Ascending aorta (tissue), 2 donors: ENCODE measurements around the gene C5orf46. TPM values are rescaled to one million over a fixed set of nuclear protein-coding genes. Genes with fewer than 3 reads are reported as not detected.

Source experiments
- DNase-seq, 2 donors: peaks; one replicate each; pipeline ENCODE4 v3.0.0-alpha.2; 2019; ENCODE audit warnings: low spot score in 2 of 2
- H3K27ac ChIP-seq, 2 donors: fragments of 200-600 bp; sonication (generic); one replicate each; pipeline ENCODE4 v1.5.1; 2016 to 2017; ENCODE audit warnings: mild to moderate bottlenecking in 1 of 2
- H3K27me3 ChIP-seq: fragments of 200-600 bp; sonication (generic); one replicate; pipeline ENCODE4 v1.5.1; 2017
- H3K36me3 ChIP-seq, 2 donors: fragments of 200-600 bp; sonication (generic); one replicate each; pipeline ENCODE4 v1.5.1; 2016
- H3K4me1 ChIP-seq, 2 donors: fragments of 200-600 bp; sonication (generic); one replicate each; pipeline ENCODE4 v1.5.1; 2016 to 2017; ENCODE audit warnings: mild to moderate bottlenecking in 1 of 2
- H3K4me3 ChIP-seq, 2 donors: fragments of 200-600 bp; sonication (generic); one replicate each; pipeline ENCODE4 v1.5.1; 2016 to 2017; ENCODE audit warnings: mild to moderate bottlenecking in 1 of 2
- H3K9me3 ChIP-seq, 2 donors: fragments of 200-600 bp; sonication (generic); one replicate each; pipeline ENCODE4 v1.5.1; 2016
- CTCF ChIP-seq, 3 experiments: fragments of 200-600 bp in 2 of 3; fragments of 450-650 bp in 1 of 3; sonication (generic) in 2 of 3; IDR thresholded peaks; one replicate each; pipeline ENCODE4 v1.5.1; 2016 to 2019; ENCODE audit warnings: antibody characterized with exemption in 3 of 3, mild to moderate bottlenecking in 1 of 3, moderate library complexity in 1 of 3
- intact Hi-C: fragments of 100-400 bp; cut with DNase I; formaldehyde crosslinking; loops from one replicate; pipeline ENCODE4 v1.15.1; 2023
- total RNA-seq: library from RNA; depleted of rRNA; stranded (reverse); fragments of >200 nt; gene quantifications from one replicate; pipeline ENCODE4 v1.1.0, GENCODE V29; 2016

The C5orf46 gene
- total RNA-seq, 1 donor from 2014 or later = 62.8 TPM

- no peak for TF ChIP-seq CTCF (IDR thresholded peaks at IDR 0.05)
- Histone ChIP-seq H3K4me1 (no peaks in the 10 kb centered on the region), H3K36me3 (no peaks in the 10 kb centered on the region), H3K4me3 (no peak overlapping the region), H3K27ac (no peak overlapping the region), H3K9me3 (no peaks in the 10 kb centered on the region), H3K27me3 (no peaks in the 10 kb centered on the region)
- DNase-seq = no peak
- intact Hi-C loops = no loop called here
Measured at GRCh38 chr5:147852365-147852764, 54.0 kb downstream of the C5orf46 start.

GRCh38 chr5:147851578-147851977 is 54.8 kb downstream of the C5orf46 start:
- no peaks in the 10 kb centered on the region for H3K9me3 ChIP-seq
- H3K4me3 ChIP-seq = no peak overlapping the region
- DNase-seq = no peak
- no peaks in the 10 kb centered on the region for H3K27me3 ChIP-seq
- no peaks in the 10 kb centered on the region for H3K4me1 ChIP-seq
- TF ChIP-seq CTCF (IDR thresholded peaks at IDR 0.05) = no peak
- H3K36me3 ChIP-seq = no peaks in the 10 kb centered on the region
- H3K27ac ChIP-seq = no peak overlapping the region
- intact Hi-C loops = no loop called here

- no peak for TF ChIP-seq CTCF (IDR thresholded peaks at IDR 0.05)
- H3K9me3 ChIP-seq = no peaks in the 10 kb centered on the region
- no peak overlapping the region for H3K27ac ChIP-seq
- intact Hi-C loops = no loop called here
- H3K4me1 ChIP-seq = no peaks in the 10 kb centered on the region
- no peak overlapping the region for H3K4me3 ChIP-seq
- H3K36me3 ChIP-seq = no peaks in the 10 kb centered on the region
- DNase-seq = no peak
- no peaks in the 10 kb centered on the region for H3K27me3 ChIP-seq
Measured at GRCh38 chr5:147849226-147849625, 57.1 kb downstream of the C5orf46 start.

- Histone ChIP-seq H3K27me3 (no peaks in the 10 kb centered on the region), H3K36me3 (no peaks in the 10 kb centered on the region), H3K9me3 (no peaks in the 10 kb centered on the region), H3K4me3 (no peak overlapping the region), H3K27ac (no peak overlapping the region), H3K4me1 (no peaks in the 10 kb centered on the region)
- intact Hi-C loops = no loop called here
- TF ChIP-seq CTCF (IDR thresholded peaks at IDR 0.05) = no peak
- DNase-seq = no peak
Measured at GRCh38 chr5:147845618-147846017, 60.7 kb downstream of the C5orf46 start.

- no peaks in the 10 kb centered on the region for H3K4me1 ChIP-seq
- TF ChIP-seq CTCF (IDR thresholded peaks at IDR 0.05) = no peak
- H3K4me3 ChIP-seq = no peak overlapping the region
- no peaks in the 10 kb centered on the region for H3K36me3 ChIP-seq
- intact Hi-C loops = no loop called here
- no peaks in the 10 kb centered on the region for H3K27me3 ChIP-seq
- no peaks in the 10 kb centered on the region for H3K9me3 ChIP-seq
- H3K27ac ChIP-seq = no peak overlapping the region
- DNase-seq = no peak
Measured at GRCh38 chr5:147844846-147845245, 61.5 kb downstream of the C5orf46 start.

- intact Hi-C loops = no loop called here
- no peak for DNase-seq
Measured at GRCh38 chr5:147842869-147843268, 63.5 kb downstream of the C5orf46 start.

More at GRCh38 chr5:147842869-147843268, 63.5 kb downstream of the C5orf46 start:
- no peaks in the 10 kb centered on the region for H3K36me3 ChIP-seq
- TF ChIP-seq CTCF (IDR thresholded peaks at IDR 0.05) = no peak
- H3K27ac ChIP-seq = no peak overlapping the region
- no peaks in the 10 kb centered on the region for H3K27me3 ChIP-seq
- no peaks in the 10 kb centered on the region for H3K4me1 ChIP-seq
- no peak overlapping the region for H3K4me3 ChIP-seq
- H3K9me3 ChIP-seq = no peaks in the 10 kb centered on the region
